ENCODE data around the gene MBNL2.

GRCh38 chr13:97239943-97240787 lies 18.0 kb downstream of the MBNL2 start:
- TF ChIP-seq CTCF (IDR thresholded peaks at IDR 0.05; ENCODE audit: low read depth, low read length, poor library complexity, severe bottlenecking) (no peak), EZH2phosphoT487 (IDR thresholded peaks at IDR 0.05; ENCODE audit: borderline replicate concordance, low read length) (no peak)

Data from DOHH2 (cell line).